GM19099 (cell line): ENCODE results near the gene MTX1.
A peak's percentile ranks its signal among the peaks of the same experiment; 100 is the strongest.

Source experiments
- POLR2A ChIP-seq: IDR thresholded peaks from 3 replicates; pipeline ENCODE4 v1.6.1; 2011; ENCODE audit warnings: low read depth; ENCODE audit not compliant: insufficient read length; ENCODE audit errors: extremely low read depth

Gene MTX1

DNA sequence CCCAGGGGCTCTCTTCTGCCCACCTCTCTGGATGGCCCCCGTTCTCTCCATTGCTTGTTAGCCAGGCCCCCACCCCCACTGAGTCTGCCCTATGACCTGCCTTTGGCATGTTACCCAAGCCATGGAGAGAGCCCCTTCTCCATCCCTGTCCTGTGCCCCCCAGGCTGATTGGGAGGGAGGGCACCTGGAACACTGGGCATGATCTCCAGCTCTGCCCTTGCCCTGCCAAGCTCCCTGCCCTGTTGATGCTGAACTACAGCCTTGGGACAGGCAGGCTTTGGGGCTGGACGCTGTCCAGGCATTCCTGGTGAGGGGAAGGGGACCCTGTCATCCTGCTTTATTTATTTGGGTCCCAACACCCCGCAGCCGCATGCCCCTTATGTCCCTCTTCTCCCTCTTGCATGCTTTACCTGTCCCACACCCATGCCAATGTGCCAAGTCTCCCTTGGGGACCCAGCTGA is 24.1 kb upstream of the MTX1 start:
- TF ChIP-seq POLR2A = no peak

DNA sequence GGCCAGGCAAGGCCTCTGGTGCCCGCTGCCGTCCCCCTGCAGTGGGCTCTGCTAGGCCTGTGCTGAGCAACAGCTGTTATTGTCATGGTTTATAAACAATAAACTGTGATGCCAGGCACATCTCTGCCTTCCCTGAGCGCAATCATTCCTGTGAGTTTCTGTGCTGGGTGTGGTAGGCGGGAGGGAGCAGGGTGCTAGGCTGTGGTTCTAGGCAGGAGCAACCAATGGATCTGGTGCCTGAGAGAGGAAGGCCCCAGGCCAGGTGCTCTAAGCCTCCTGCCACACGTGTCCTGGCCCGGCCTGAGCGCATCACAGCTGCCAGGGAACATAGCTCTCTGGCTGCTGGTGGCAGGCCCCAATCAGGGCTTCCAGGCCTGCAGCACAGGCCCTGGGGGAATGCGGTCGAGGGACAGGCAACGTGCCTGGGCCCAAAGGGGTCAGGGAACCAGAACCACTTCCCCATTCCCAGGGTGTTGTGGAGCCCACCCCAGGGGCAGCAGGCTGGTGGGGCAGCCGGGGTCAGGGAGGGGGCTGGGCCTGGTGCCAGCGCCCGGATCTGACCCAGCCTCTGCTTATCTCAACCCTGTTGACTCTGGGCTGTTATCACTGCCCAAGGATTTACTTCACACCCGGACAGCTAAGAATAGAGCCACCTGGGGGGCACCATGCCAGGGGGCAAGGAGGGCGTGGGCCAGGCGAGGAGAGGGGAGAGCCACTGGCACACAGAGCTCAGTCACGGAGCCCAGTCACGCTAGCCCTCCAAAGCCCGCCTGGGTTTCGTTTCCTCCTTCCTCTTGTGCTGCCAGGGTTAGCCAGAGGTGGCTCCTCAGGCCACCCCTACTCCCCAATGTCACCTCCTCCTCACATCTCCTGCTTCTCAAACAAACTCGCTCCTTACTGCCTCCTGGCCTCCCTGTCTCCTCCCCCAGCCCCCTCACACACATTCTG is 23.4 kb upstream of the MTX1 start:
- TF ChIP-seq POLR2A = peak; percentile 19

DNA sequence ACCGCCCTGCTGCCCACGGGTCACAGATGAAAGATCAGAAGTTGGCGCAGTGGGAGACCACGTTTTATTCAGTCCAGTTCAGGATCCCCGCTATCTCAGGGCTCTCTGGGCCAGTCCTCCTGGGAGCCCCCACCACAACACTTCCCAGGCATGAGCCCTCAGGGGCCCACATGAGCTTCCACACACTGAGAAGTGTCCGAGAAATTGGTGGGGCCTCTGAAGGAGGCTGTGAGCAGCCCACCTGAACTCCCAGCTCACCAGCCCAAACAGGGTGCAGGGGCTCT is 22.8 kb upstream of the MTX1 start:
- TF ChIP-seq POLR2A = no peak

DNA sequence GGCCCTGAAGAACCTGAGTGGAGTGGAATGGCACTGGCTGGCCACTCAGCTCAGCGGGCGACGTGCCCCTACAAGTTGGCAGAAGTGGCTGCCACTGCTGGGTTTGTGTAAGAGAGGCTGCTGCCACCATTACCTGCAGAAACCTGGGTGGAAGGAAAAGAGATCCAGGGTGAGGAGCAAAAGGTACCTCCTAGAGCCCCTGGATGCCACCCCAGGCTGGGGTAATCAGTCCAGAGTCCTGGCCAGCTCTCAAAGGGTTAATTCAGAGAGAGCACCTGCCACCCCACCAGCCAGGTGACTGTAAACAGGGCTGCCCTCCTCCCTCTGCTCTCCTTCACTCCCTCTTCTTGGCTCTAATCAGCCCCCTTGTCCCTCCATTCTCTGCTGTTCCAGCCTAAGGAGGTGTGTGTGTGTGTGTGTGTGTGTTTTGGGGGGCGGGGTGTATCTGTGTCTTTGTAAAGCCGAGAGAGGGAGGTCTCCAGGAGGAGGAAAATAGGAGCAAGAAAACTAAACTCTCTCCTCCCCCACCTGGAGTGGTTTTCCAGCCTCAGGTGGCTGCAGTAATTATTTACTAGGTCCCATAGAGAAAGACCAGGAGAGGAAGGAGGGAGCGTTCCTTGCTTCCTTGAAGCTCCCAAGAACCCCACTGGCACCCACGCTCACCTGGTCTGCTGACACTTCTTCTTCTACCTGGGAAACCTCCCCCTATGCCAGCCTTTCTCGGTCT is 22.3 kb upstream of the MTX1 start:
- no peak for TF ChIP-seq POLR2A

DNA sequence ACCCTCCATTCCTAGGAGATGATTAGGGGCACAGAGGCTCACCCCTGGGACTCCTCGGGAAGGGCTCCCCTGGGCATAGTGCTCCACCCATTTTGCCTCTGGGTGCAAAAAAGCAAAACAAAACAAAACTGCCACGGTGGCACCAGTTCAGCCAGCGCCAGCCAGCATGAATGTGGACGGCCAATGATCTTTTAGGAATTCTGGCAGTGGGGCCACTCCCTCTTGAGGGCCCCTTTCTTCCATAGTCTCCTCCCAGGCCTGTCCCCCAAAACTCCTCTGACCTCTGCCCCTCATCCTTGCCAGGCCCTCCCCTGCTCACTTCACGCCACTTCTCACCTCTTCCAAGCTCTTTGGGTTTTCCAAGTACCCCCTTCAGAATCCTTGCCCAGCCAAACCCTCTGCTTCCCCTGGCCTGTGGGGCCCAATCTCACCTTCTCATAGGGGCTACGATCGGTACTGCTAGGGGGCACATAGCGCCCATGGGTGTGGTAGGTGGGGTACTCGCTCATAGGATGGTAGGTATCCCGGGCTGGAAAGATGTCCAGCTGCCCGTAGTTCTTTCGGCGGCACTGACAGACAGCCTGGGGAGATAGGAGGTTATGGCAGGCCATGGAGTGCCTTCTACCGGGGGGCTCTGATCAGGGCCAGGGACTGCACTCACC is 21.6 kb upstream of the MTX1 start:
- no peak for TF ChIP-seq POLR2A

DNA sequence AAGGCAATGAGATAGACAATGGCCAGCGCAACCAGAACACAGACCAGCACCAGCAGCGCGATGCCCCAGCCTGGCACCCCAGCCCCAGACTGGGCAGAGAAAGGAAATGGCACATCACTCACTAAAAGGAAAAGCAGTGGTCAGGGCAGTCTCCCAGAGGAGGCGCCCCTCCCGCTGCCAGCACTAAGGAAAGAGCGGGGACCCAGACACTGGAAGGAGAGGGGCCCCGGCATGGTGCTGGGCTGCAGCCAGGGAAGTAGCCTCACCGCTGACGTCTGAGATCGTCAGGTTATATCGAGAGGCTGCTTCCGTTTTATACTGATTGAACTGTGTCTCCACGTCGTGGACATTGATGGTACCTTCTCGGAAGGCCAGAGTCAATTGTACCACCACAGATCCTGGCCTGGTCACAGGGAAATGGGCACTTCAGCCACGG is 21.0 kb upstream of the MTX1 start:
- TF ChIP-seq POLR2A = no peak

DNA sequence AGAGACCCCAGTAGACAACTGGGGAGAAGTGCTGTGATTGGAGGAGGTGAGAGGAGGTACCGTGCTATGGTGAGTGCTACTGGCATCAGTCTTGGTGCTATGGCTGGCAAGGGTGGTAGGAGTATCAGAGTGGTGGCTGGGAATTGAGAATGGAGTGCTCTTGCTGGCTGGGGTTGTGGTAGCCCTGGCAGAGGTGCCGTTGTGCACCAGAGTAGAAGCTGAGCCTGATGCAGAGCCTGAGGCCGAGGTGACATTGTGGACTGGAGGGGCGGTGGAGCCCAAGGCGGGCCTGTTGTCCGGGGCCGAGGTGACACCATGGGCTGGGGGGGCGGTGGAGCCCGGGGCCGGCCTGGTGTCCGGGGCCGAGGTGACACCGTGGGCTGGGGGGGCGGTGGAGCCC is 20.2 kb upstream of the MTX1 start:
- no peak for TF ChIP-seq POLR2A

DNA sequence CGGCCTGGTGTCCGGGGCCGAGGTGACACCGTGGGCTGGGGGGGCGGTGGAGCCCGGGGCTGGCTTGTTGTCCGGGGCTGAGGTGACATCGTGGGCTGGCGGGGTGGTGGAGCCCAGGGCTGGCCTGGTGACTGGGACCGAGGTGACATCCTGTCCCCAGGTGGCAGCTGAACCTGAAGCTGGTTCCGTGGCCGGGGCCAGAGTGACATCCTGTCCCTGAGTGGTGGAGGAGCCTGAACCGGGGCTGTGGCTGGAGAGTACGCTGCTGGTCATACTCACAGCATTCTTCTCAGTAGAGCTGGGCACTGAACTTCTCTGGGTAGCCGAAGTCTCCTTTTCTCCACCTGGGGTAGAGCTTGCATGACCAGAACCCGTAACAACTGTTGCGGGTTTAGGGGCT is 16.6 kb upstream of the MTX1 start:
- TF ChIP-seq POLR2A = no peak

DNA sequence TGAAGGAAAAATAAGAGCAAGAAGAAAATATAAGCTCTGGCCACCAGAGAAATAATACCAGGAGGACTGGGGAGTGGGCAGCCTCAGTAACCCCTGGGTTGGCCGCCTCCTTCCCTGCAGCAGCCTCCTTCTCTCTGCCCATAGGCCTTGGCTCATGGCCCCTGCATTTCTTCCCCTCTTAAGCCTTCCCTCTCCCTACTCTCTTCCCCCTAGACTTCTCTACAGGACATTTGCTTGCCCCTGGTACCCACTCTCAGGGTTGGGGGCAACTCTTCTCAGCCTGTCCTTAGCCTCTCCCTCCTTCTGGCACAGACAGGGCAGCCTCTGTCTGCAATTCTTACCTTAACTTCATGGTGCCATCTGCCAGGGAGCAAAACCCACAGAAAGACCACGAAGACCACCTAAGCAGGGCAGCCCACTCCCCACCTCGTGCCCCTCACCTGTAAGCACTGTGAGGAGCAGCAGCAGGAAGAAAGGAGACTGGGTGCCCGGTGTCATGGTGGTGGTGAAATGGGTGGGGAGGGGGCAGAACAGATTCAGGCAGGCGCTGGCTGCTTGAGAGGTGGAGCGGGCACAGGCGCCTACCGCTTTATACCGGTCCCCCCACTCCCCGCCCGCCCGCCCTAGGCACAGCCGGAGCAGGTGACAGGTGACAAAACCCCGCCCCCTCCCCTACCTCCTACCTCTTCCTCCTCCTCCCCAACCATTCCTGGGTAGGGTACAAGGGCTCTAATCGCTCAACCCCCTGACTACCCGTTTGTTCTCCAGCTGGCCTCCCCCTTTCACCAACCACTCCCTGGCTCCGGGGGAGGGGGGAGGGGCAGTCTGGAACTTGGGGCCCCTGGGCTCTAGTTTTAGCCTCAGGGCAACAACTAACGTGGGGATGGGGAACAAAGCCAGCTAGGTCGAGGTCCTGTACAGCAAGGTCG is 15.9 kb upstream of the MTX1 start:
- TF ChIP-seq POLR2A = no peak

DNA sequence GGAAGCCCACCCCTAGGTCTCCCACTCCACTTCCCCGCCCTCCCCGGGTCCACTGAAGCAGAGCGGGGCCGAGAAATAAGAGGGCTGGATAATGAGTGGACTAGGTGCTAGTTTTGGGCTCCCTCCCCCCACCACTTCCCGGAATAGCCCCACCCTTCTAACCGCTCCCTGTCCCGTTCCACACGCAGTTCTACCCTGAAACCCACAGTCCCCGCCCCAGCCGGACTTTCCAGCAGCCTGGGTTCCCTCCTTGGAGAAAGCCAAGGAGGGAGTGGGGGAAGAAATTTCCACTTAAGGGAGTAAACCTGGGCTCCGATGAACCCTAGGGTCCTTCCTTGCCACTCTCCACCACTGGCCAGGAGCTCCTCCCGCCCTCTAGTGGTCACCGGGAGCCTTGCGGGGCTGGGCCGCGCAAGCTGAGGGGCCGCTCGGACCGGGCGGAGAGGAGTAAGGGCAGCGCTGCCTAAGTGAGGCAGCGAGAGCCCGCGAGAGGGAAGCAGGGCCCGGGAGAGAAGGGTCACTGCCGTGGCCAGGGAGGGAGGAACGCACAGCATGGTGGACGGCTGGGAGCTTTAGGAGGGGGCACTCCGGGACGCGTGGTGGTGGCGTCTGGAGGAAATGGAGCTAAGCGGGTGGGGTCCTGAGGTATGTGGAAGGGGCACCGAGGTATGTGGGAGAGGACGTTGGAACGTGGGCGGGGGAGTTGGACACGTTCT is 15.1 kb upstream of the MTX1 start:
- TF ChIP-seq POLR2A = no peak

DNA sequence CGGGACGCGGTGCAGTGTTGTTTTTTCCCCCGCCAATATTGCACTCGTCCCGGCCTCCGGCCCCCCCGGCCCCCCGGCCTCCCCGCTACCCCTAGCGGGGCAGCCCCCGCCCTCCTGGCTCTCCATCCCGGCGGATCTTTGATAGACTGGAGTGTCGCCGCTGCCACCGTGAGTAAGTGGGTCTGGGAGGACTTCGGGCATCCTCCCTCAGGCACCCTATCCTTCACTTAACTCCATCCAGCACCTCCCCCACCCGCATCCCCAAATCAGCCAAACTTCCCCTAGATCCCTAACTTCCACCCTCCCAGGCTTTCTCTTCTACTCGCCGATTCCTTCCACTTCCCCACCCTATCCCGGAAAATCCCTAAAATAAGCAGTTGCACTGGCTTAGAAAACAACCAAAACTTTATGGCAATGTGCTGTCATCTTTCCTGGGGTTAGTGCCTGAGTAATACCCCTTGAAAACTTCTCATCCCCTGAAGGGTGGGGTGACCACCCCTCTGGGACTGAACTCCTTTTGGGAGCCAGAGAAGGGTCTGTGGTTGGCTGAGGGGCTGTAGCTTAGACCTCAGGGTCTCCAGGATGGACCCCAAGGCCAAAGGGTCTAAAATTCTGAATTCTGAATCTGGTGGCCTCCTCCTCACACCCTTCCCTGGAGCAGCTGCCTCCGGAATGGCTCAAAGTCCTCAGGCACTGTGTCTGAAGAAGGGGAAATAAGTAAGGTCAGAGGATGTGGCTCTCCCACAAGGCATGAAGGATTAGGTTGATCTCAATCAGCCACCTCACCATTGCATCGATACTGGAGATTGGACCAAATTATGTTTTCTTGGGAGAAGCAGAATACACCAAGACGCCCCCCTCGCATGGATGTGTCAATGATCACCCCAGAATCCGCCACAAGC is 13.0 kb upstream of the MTX1 start:
- TF ChIP-seq POLR2A = no peak

DNA sequence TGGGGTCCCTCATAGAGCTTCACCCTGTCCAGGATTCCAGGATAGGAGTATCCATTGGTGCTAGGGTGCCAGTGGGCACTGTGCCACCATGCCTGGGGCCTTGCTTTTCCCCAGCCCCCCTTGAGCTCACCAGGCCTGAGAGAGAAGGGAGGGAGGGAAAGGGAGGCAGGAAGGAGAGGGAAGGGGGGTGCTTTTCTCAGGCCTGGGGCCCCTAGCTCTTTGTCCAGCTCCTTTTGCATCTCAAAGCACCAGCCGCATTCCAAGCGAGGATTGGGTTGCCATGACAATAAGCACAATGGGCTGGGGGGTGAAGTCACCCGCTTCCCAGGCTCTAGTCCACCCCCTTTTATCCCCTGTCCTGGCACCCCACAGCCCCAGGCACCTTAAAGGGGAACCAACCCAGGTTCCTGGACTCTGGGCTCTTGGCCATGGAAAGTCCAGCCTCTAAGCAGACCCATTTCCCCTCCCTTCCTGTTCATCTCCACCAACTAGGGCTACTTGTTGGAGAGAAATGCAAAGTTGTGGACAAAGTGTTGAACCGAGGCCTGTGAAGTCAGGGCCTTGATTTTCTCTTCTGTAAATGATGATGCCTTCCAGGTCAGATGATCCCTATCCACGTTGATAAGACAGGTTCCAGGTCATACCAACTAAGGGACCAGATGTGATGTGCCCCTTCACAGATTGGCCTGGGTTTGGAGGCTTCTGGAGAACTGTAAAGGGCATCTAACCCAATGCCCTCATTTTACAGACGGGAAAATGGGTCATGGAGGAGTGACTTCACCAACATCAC is 12.2 kb upstream of the MTX1 start:
- TF ChIP-seq POLR2A = no peak
